COR-L47 (cell line): Measurements from ENCODE around the gene PTPRD.
"Not testable (repeated sequence)": the region's sequence is repeated elsewhere in the genome, so short reads cannot be mapped to it uniquely, and the experiment has no call there.

ENCODE experiments used
- DNase-seq: peaks from one replicate; lab custom pipeline; 2025; lab: John Stamatoyannopoulos, UW

The PTPRD gene

DNA sequence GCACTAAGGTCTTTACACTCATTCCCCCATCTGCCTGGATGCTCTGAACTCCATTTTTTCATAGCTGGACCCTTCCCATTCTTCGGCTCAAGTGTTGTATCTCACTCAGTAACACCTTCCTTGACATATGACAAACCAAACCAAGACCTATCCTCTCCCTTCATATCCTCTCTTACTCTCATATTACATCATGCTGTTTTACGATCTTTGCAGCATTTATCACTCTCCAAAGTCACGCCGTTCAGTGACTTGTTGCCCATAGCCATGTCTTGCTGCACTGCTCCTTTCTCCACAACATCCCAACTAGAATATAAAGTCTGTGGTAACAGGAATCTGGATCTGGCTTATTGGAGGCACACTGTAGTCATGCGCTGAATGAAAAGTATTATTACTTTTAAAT lies 1889.6 kb downstream of the PTPRD start:
- DNase-seq = no peak

DNA sequence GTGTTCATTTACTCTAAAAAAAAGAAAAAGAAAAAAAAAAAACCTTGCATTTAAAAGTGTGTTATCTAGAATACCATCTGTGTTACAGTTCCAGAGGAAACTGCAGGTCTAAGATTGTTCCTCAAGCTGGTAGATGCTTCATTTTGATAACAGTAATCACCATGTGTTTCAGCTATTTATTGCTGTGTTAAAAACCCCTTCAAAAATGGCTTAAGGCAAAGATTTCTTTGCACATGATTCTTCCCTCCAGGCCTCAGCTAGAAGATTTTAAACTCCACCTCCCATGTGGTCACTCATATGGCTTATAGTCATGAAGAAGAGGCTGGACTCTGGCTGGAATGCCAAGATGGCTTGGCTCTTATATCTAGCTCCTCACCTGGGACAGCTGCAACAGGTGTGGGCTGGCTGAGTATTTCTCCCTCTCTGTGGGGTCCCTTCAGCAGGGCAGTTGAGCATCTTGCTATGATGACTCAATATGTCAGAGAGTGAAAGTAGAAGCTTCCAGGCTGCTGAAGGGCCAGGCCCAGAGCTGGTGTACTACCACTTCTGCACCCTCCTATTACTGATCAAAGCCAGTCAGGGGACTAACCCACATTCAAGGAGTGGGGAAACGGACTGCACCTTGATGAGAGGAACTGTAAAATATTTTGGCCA lies 1892.8 kb downstream of the PTPRD start:
- no peak for DNase-seq

DNA sequence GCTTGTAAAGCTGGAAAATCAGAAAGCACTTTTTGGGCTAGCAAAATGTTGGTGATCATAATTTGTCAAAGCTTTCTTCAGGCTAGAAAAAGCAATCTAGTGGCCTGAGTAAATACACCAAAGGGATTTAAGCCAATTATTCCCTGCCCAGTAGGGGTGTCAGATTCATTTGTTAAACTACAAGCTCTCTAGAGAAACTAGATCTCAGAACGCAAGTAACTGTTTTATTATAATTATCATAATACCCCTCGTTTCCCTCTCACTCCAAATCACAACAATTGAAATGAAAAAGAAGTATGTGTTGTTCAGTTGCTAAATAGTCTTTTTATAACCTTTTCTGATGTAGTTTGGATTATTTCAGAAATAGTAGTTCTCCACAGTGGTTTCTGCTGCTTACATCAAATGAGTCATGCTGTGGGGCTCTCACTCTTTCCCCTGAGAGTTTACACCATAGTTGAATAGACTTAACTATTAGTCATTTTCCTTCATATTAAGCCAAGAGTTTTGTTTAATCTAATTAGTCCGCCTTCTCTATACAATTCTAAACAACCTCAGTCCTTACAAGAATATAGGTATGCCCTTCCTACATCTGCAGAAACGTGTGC lies 1894.6 kb downstream of the PTPRD start:
- peak; percentile 6 for DNase-seq

DNA sequence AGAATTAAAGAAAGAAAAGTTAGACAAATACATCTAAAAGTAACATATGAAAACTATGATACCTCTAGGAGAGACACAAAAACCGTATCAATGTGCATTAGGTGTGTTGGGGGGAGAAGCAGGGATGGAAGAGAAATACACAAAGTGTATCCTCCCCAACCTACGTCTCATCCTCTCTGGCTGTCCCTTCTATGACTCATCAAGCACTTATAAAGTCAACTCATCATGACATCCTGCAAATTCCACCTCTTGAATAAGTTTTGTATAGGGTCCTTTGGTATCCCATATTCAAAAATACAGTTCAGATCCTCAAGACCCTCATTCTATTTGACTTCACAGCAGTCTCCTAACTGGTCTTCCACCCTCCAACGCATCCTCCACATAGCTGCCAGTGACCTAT lies 1895.7 kb downstream of the PTPRD start:
- no peak for DNase-seq

DNA sequence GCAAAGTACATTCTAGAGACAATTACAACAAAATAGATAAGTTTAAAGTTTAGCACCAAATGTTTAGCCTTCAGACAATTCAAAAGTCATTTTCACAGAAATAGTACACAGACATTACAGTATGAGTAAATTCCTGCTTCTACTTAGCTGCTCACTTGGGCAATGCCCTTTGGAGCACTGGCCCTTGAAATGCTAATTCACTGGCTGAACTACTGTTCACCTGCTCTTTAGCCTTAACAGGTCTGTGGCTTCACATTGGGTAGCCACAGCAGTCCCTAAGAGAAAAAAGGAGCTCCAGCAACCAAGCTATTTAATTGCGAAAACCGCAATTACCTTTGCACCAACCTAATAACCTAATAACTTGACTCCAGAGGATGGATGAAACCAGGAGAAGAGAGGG lies 1897.0 kb downstream of the PTPRD start:
- no peak for DNase-seq

DNA sequence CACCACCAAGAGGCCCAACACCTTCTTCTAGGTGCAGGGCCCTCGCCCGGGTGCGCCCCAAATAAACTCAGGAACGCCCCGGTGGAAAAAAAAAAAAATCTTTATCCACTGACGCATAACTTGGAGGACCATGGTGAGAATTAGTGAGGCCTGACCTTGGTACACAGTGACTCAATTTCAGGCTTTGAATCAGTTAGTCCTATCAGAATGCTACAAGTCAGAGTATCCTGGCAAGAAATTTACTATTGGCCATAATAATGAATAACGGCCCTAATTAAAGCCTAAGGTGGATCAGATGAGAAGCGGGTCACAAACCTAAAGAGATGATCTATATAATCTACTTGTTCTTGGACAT lies 1899.0 kb downstream of the PTPRD start:
- DNase-seq = no peak

DNA sequence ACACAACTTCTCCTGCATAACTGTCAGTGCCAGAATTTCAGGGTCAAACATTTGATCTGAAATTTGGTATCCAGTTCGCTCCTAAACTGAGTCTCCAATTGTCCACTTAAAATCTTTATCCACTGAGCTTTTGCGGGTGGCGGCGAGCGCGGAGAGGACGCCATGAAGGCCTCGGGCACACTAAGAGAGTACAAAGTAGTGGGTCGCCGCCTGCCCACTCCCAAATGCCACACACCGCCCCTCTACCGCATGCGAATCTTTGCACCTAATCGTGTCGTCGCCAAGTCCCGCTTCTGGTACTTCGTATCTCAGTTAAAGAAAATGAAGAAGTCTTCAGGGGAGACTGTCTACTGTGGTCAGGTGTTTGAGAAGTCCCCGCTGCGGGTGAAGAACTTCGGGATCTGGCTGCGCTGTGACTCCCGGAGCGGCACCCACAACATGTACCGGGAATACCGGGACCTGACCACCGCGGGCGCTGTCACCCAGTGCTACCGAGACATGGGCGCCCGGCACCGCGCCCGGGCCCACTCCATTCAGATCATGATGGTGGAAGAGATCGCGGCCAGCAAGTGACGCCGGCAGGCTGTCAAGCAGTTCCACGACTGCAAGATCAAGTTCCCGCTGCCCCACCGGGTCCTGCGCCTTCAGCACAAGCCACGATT lies 1899.5 kb downstream of the PTPRD start:
- no peak for DNase-seq

DNA sequence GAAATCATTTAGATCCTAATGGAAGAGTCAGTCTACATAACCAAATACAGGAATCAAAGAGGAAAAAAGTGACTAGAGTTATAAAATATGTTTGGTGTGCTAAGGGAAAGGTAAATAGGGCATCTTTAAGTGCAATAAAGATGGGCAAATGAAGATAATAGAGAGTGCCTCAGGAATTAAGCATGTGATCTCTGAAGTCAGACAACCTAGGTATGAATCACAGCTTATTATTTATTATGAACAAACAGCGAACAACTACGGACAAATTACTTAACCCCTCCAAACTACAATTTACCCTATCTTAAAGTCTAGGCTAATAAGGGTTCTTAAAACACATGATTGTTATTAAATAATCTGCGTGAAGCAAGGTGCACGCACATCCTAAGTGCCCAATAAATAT lies 1903.1 kb downstream of the PTPRD start:
- no peak for DNase-seq

DNA sequence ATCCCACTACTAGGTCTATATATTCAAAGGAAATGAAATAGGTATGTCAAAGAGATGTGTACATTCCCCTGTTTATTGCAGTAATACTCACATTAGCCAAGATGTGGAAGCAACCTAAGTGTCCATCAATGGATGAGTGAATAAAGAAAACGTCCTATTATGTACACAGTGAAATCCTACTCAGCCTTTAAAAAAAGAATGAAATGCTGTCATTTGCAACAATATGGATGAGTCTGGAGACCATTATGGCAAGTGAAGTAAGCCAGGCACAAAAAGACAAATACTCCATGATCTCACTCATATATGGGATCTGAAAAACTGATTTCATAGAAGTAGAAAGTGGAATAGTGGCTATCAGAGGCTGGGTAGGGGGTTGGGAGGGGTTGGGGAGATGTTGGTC lies 1904.1 kb downstream of the PTPRD start:
- no peak for DNase-seq

DNA sequence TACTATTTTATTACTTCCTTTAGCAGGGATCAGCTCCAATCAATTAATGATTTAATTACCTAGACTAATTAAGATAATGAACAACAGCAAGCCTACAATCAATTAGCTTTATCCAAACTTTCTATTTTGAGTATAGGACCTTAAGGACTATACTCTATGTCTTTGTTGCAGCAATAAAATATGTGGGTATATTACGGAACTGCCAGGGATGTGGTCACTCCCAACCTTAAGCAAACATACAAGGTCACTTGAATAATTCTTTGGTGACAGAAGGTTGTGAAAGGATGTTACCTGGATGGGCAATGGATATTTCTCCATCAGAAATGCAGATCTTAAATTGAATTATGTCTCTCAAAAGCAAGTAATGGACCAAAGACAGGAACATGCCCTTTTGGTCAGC lies 1905.8 kb downstream of the PTPRD start:
- no peak for DNase-seq

DNA sequence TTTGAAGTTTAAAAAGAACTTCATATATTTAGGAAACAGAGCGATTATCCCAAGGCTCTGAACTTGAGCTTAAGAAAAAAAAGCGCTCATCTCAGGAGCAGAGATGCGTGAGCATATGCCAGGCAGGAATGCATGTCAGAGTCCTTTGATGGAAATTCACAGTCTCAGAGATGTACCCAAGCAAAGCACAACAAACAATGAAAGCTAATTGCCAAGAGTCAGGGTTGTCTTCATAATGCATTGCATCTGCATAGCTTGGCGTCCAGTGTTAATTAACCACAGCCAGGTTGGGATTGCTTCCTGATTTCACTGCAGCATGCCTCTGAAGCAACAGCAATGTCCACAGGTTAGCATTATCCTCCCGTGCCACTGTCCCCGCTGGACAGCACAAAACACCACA lies 1906.3 kb downstream of the PTPRD start:
- DNase-seq = no peak

DNA sequence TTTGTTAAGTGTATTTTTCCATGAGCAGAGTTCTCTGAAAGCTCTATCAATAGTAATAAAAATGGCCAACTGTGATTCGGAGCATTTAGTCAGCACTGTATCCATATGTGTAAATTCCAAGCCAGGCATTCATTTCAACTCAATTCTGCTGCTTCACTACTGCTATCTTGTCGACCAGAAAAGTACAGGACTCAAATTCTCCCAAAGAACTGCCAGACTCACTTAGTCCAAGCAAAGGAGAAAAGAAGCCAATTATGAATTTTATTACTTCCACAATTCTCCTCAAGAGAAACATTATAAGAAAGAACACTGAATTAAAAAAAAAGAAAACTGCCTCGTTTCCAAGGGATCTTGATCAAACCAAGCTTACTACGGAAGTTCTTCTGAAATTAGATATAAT lies 1906.9 kb downstream of the PTPRD start:
- DNase-seq = no peak

DNA sequence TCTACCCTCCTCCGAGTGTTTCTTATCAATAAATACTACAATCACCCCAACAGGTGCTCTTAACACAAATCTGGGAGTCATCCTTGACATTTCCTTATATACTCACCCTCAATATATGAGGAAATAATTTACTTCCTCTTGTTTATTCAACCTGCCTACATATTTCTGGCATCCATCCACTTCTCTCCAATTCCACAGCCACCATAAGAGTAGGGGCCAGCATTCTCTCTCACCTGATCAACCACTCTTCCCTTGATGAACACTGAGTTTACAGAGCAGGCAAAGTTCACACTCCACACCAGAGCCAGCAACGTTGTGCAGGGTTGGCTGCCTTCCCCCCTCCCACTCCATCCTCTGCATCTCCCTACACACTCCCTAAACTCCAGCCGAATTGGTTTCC lies 1908.9 kb downstream of the PTPRD start:
- DNase-seq = no peak

DNA sequence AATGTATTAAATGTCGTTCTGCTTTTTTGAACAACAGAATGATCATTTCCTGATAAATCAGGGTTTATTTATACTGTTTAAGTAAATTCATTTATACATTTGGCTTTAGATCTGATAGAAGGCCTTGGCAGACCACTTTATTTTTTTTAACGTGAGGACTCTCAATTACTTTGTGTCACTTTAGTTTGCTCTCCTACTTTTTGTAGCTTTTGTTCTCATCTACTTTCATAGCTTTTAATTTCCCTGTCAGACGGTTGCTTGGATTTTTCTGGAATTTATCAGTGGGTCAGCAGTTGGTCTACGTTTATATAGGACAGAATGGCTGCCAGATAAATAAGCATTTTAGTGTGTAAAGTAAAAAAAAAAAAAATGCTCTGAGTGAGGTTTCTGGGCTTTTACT lies 1910.9 kb downstream of the PTPRD start:
- DNase-seq = no peak

DNA sequence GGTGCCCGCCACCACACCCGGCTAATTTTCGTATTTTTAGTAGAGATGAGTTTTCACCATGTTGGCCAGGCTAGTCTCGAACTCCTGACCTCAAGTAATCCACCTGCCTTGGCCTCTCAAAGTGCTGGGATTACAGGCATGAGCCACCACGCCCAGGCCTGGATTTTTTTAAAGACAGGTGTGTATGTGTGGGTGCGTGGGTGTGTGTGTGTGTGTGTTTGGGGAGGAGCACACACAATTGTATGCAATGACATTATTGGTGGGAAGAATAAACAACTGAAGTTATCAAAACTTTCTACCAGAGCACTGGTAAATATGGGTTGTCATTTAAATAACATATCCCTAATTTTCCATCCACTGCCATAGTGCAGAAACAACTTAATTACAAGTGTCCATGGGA lies 1915.2 kb downstream of the PTPRD start:
- not testable (repeated sequence) for DNase-seq

DNA sequence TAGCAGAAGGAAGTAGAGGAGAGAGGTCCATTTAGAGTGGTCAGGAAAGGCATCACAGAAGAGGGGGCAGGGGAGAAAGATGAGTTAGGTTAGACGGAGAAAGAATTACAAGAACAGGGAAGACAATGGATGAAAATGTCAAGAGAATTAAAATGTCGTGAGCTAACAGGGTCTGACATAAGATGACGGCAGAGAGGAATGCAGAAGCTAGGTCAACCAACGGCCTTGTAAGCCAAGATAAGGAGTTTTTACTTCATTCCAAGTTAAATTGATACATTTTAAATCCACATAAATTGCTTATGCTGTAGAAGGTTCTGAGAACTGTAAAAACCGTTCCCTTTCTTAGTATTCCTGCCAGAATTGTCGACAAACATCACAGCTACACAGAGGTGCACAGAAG lies 1916.3 kb downstream of the PTPRD start:
- no peak for DNase-seq

DNA sequence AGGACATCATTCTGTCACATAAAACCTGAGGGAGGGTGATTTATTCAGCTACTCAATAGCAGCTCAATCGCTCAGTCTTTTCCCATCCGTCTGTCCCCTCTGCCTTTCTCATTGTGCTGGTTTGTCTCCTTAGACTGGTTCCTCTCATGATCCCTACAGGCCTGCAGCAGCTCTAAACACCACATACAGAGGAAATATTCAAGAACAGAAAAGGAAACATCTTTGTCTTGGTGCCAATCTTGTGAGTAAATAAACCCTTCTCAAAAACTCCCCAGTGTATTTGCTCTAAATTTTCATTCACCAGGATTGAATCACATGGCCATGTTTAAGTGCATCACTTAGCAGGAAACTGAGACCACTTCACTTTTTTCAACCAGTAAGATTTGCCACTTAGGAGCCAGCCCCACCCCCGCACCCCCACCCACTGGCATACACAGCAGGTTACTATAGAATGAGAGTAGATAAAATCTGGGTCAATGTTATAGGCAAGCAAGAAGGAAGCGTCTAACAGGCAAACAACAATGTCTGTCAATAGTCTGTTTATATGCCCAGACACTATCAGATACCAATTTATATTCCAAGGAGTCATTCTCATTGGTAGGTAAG lies 1917.7 kb downstream of the PTPRD start:
- DNase-seq = no peak

DNA sequence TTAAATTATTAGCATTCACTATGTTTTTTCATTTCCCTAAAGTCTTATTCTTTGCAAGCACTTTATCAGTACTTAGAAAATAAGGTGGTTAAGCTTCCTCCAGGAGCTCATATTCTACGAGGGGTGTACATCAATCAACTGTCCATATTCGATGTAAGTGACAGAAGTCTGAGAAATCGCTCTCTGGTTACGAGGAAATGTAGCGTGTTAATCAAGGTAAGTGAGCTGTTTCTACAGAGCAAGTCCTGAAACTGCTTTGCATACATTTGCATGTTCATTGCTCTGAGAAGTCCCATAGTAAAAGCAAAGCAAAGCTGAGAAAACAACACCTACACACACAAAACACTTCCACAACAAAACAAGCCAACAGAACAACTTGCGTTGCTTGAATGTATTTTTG lies 1919.3 kb downstream of the PTPRD start:
- no peak for DNase-seq

DNA sequence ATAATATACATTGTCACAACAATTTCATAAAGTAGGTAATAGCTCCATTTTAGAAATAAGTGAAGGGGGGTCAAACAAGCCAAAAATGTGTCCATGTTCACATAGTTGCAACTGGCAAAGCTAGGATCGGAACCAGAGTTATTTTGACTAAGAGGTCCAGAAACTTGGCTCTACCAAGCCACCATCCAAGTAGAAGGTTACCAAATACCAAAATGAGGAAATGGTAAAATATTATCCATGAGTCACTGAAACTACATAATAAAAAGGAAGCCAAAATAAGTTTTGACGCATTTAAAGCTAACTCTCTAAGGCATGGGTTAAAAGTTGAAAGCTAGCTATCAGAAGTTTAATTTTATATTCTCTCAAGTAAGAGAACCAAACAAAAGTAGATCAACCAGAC lies 1926.3 kb downstream of the PTPRD start:
- no peak for DNase-seq

DNA sequence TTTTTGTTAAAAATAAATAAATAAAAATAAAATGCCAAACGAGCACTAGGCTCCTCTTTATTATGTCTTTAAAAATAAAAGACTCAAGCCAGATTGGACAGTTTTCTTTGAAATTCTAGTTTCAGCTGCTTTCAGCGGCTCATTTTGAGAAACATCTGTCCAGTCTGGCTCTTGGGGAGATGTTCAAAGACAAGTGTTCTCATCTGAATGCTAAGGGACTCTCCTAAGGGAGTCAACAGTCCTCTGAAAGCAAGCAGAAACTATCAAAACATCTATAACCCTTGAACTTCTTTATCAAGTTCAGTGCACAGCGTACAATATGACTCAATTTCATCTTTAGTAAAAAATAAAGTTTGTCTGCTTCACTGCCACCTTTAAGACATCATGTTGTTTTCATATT lies 1927.0 kb downstream of the PTPRD start:
- no peak for DNase-seq

DNA sequence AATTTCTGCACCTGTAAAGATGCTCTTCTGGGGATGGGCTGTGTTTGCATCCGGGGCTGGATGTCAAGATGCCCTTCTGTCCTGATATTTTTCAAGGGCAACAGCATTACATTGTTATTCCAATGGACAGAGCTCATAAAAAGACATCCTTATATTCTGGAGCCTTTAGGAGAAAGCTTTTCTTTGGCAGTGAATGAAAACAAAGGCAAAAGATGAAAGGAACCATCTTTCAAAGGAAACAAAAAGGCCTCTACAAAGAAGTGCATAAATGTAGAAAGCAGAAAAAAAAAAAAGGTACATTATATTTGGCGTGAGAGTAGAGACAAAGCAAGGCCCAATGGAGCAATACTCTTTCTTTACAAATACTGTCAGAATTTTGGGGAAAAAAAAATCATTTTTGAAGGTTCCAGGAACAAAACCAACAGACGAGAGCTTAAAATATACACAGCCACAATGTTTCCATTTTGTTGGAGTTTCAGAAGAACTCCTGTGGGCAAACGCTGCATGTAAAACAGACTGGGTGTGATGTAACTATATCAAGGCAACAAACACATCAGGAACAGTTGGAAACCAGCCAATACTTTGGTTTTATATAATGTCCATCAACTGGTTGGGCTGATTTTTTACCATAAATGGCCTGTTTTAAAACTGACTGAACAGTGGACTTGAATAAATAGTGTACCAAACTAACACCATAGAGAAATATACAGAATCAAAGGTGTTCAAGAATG lies 1927.7 kb downstream of the PTPRD start:
- DNase-seq = no peak

DNA sequence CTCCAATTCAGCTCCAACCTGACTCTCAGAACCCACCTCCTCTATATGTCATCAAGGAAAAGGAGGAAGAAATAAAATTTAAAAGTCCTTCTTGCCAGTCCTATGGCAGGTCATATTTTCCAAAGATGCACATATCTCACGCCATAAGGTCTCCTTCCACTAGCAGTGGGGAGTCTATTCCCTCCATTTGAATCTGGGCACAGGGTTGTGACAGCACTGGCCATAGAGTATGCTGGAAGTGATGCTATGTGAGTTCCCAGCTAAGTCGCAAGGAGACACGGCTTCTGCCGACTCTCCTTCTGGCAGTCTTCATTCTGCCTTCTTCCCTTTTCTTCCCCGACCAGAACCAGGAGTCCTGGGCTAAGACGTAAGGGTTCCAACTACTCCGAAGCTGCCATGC lies 1929.3 kb downstream of the PTPRD start:
- no peak for DNase-seq

DNA sequence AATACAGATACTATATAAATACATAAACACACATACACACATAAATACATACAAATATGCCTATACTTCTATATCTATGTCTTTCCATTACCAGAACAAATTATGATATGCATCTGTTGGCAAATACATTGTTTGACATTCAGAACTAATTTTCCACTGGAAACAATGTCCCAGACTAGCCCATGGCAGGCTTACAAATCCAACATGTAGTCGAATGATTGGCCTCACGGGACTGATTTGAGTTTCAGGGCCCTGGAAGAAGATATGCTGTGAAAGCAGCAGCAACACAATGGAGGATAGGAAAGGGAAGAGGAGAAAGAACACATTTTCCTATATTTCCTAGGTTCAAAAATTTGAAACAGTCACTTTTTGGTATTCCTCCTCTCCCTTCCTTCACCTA lies 1932.1 kb downstream of the PTPRD start:
- DNase-seq = no peak
